Endothelial cell of hepatic sinusoid (primary cell): ENCODE results near the gene TRAPPC6A.

Source experiments
- in situ Hi-C: cut with HindIII; loops from 2 replicates; pipeline ENCODE4 v1.10.0; 2017; ENCODE audit warnings: low sequenced_read_pairs

The TRAPPC6A gene

DNA sequence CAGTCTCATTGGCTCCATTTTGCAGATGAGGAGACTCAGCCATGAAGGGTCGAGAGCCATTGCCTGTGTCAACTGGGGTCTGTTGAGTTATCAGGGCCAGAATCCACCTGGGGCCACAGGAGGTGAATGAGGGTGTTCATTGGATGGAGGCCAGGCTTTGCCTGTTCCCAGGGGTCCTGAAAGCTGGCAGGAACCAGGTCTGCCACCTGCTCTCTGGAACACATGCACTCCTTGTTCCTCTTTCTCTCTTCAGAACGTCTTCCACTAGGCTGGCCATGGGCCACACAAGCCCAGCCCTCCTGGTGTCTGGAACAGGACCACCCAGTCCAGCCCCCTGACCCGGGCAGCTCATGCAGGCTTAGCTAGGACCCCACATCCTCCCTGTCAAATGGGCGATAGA lies 63.9 kb downstream of the TRAPPC6A start:
- in situ Hi-C loops: no loop called here

DNA sequence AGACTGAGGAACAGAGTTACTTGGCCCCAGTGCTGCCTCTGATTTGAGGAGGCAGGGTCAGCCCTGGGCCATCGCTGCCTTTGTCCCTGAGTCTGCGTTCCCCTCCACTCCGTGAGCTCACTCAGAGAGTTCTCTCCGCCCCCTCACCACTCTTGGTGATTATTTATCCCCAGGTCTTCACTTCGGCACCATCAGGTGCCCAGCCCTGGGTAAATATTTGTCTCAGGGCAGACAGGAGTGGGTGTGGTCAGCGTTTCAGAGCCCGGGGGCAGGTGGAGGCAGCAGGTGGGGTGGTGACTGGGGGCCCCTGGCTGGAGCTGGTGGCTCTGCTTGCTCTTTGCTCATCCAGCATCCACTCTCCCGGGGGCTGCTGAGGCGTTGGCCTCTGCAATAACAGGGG lies 64.4 kb downstream of the TRAPPC6A start:
- in situ Hi-C loops: no loop called here
